A673 (cell line): ENCODE data around the gene TENT5C. TPM values are rescaled to one million over a fixed set of nuclear protein-coding genes. Genes with fewer than 3 reads are reported as not detected.

ENCODE experiments used
- BruUV-seq: library from RNA; stranded (reverse); fragments of 400-500 nt; replicated peaks from 2 replicates; lab custom pipeline; 2021; lab: Mats Ljungman, UMichigan
- CTCF ChIA-PET: fragments of 300-600 bp; sonication (Branson Sonifier 250); formaldehyde crosslinking; loops from one replicate; lab custom pipeline; 2022; ENCODE audit warnings: antibody characterized with exemption; lab: Charles Lee
- POLR2A ChIA-PET: fragments of 300-600 bp; sonication (Branson Sonifier 250); formaldehyde crosslinking; loops from one replicate; lab custom pipeline; 2022; ENCODE audit warnings: antibody characterized with exemption; ENCODE audit not compliant: low non-redundant PET; lab: Charles Lee
- DNase-seq: peaks from one replicate; pipeline ENCODE4 v3.0.0-alpha.2; 2015; ENCODE audit warnings: low spot score
- H3K27ac ChIP-seq: fragments of 200-600 bp; sonication (generic); 2 replicates; pipeline ENCODE4 v1.5.1; 2016; ENCODE audit warnings: mixed run types, low read depth, mild to moderate bottlenecking, mixed read lengths, antibody characterized with exemption, low read length; ENCODE audit not compliant: poor library complexity, severe bottlenecking
- H3K27me3 ChIP-seq: fragments of 200-600 bp; sonication (generic); replicated peaks from 2 replicates; pipeline ENCODE4 v1.6.1; 2017; ENCODE audit warnings: mixed run types, low read depth, mild to moderate bottlenecking, mixed read lengths, antibody characterized with exemption, low read length; ENCODE audit not compliant: insufficient read depth, poor library complexity
- H3K36me3 ChIP-seq: fragments of 200-600 bp; sonication (generic); 2 replicates; pipeline ENCODE4 v1.6.1; 2016; ENCODE audit warnings: mixed run types, mild to moderate bottlenecking, mixed read lengths, antibody characterized with exemption, low read length; ENCODE audit not compliant: insufficient read depth, poor library complexity, severe bottlenecking
- H3K4me1 ChIP-seq: fragments of 200-600 bp; sonication (generic); 2 replicates; pipeline ENCODE4 v1.6.1; 2017; ENCODE audit warnings: mixed run types, mild to moderate bottlenecking, mixed read lengths, antibody characterized with exemption, low read length; ENCODE audit not compliant: insufficient read depth, poor library complexity, severe bottlenecking
- H3K4me3 ChIP-seq: fragments of 200-600 bp; sonication (generic); 2 replicates; pipeline ENCODE4 v1.5.1; 2016; ENCODE audit warnings: low read depth, mixed run types, mild to moderate bottlenecking, mixed read lengths, low read length; ENCODE audit not compliant: poor library complexity, severe bottlenecking
- H3K9me3 ChIP-seq: fragments of 200-600 bp; sonication (generic); 2 replicates; pipeline ENCODE4 v1.6.1; 2016; ENCODE audit warnings: mixed run types, low read depth, mild to moderate bottlenecking, mixed read lengths, antibody characterized with exemption, low read length; ENCODE audit not compliant: poor library complexity, severe bottlenecking
- EZH2 ChIP-seq: fragments of 200-600 bp; sonication (generic); IDR thresholded peaks from 2 replicates; pipeline ENCODE4 v1.6.1; 2017; ENCODE audit warnings: borderline replicate concordance, low read depth, mild to moderate bottlenecking, mixed read lengths, antibody characterized with exemption, low read length; ENCODE audit not compliant: poor library complexity, severe bottlenecking
- intact Hi-C: fragments of 100-400 bp; cut with micrococcal nuclease; formaldehyde crosslinking; loops from one replicate; pipeline ENCODE4 v1.10.0; 2022; ENCODE audit not compliant: unreplicated experiment
- total RNA-seq: library from RNA; stranded (reverse); gene quantifications from 2 replicates; pipeline ENCODE4 v1.2.3, GENCODE V29; 2021
- TF ChIP-seq, protein P1 (sequence below): fragments of 300-800, 200-600 bp; sonication (generic); conservative IDR thresholded peaks from 2 replicates; pipeline ENCODE4 v1.5.1; 2017; ENCODE audit warnings: low read depth, mild to moderate bottlenecking, antibody characterized with exemption, low read length, moderate library complexity, mixed read lengths

TENT5C gene
- total RNA-seq, 1 experiment from 2014 or later, result 1.1 TPM

DNA sequence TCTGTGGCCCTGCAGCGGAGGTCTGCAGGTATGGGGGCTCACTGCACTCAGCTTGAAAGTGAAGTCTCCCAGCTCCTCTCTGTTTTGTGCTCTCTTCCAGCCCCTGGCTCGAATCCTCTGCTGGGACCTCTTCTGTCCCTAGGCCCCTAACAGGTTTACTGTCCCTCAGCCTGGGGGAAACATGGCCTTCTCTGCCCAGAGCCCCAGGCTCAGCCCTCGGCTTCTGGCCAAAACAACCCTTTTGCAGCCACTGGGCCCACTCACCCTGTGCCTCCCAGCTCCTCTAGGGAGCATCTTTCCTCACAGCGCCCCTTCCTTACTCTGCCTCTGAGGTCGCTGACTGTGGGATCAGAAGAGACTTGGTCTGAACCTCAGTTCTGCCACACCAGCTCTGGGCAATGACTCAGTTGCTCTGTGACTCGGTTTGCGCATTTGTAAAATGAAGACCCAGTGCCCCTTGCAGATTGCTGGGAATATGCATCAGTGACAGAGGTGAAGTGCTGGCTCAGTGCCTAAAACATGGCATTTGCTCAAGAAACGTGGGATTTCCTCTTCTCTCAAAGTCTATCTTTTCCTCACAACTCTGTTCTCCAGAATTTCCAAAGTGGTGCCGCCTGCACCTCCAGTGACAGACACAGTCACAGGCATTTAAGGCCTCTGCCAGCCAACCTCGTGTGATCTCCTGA lies 26.5 kb upstream of the TENT5C start:
- H3K36me3 ChIP-seq, result no peaks in the 10 kb centered on the region
- H3K27ac ChIP-seq, result no peak overlapping the region
- POLR2A ChIA-PET, result no interaction called here
- TF ChIP-seq, protein P1, sequence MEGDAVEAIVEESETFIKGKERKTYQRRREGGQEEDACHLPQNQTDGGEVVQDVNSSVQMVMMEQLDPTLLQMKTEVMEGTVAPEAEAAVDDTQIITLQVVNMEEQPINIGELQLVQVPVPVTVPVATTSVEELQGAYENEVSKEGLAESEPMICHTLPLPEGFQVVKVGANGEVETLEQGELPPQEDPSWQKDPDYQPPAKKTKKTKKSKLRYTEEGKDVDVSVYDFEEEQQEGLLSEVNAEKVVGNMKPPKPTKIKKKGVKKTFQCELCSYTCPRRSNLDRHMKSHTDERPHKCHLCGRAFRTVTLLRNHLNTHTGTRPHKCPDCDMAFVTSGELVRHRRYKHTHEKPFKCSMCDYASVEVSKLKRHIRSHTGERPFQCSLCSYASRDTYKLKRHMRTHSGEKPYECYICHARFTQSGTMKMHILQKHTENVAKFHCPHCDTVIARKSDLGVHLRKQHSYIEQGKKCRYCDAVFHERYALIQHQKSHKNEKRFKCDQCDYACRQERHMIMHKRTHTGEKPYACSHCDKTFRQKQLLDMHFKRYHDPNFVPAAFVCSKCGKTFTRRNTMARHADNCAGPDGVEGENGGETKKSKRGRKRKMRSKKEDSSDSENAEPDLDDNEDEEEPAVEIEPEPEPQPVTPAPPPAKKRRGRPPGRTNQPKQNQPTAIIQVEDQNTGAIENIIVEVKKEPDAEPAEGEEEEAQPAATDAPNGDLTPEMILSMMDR, result no peak
- no peak for TF ChIP-seq EZH2
- H3K4me1 ChIP-seq, result no peaks in the 10 kb centered on the region
- no TSS peak for BruUV-seq
- no peaks in the 10 kb centered on the region for H3K27me3 ChIP-seq
- CTCF ChIA-PET, result interaction anchor here (1.0 kb wide), 1 partner anchor 44 kb away, joined by 6 read pairs; no protein-coding TSS in a partner anchor
- no peak overlapping the region for H3K4me3 ChIP-seq
- intact Hi-C loops, result no loop called here
- no peaks in the 10 kb centered on the region for H3K9me3 ChIP-seq
- no peak for DNase-seq

DNA sequence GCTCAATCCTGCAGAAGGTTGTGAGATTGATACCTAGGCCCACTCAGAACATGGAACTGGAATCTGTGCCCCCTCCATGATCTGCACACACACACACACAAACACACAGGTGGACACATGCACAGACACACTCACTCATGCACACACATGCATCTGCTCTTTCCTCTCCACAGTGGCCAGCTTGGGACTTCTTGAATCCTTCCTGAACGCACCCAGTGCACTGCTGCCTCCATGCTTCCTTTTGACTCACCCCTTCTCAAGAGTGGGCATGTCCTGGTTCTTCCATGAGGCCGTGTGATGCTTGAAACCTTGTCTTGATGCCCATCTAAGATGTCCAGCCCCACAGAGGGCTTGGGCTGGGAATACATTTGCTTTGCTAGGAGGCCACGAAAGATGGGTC lies 25.4 kb upstream of the TENT5C start:
- H3K9me3 ChIP-seq, result no peaks in the 10 kb centered on the region
- ChIA-PET POLR2A (no interaction called here), CTCF (interaction anchor here (1.0 kb wide), 1 partner anchor 45 kb away, joined by 6 read pairs; no protein-coding TSS in a partner anchor)
- no peaks in the 10 kb centered on the region for H3K36me3 ChIP-seq
- no peak overlapping the region for H3K4me3 ChIP-seq
- no peak for DNase-seq
- H3K4me1 ChIP-seq, result no peaks in the 10 kb centered on the region
- no TSS peak for BruUV-seq
- no peak overlapping the region for H3K27ac ChIP-seq
- intact Hi-C loops, result no loop called here
- TF ChIP-seq, protein P1, result no peak
- no peak for TF ChIP-seq EZH2
- no peaks in the 10 kb centered on the region for H3K27me3 ChIP-seq

DNA sequence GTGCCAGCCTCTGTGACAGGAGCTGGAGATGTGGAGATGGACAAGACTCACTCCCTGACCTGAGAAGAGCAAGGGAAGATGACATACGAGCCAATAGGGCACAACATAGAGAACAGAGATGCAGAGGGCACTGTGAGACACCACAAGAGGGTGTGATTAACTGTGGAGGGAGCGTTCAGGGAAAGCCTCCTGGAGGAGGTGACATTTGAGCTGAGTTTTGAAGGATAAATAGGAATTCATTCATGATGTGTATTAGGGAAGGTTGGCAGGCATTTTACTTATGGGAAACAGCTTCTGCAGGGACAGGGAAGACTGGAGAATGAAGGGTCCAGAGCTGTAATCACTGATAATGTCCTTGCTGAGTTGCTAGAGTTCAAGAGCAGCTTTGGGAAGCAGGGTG lies 25.0 kb upstream of the TENT5C start:
- Histone ChIP-seq H3K4me1 (no peaks in the 10 kb centered on the region), H3K9me3 (no peaks in the 10 kb centered on the region), H3K4me3 (no peak overlapping the region), H3K27me3 (no peaks in the 10 kb centered on the region), H3K27ac (no peak overlapping the region), H3K36me3 (no peaks in the 10 kb centered on the region)
- DNase-seq, result no peak
- ChIA-PET POLR2A (no interaction called here), CTCF (no interaction called here)
- no TSS peak for BruUV-seq
- no peak for TF ChIP-seq EZH2
- TF ChIP-seq, protein P1, result no peak
- intact Hi-C loops, result no loop called here
